Fibroblast of the aortic adventitia (primary cell): ENCODE results near the gene PPP1R9B. TPM values are rescaled to one million over a fixed set of nuclear protein-coding genes. Genes with fewer than 3 reads are reported as not detected.
A peak's percentile ranks its signal among the peaks of the same experiment; 100 is the strongest.

ENCODE experiments used
- DNase-seq: peaks from one replicate; pipeline ENCODE4 v3.0.0-alpha.2; 2010; ENCODE audit warnings: low read depth
- H3K4me3 ChIP-seq: 2 replicates; pipeline ENCODE4 v1.5.1; 2011; ENCODE audit warnings: low read depth, mild to moderate bottlenecking, control low read depth, low read length, moderate library complexity
- total RNA-seq: library from RNA; depleted of rRNA; stranded (reverse); fragments of >200 nt; gene quantifications from 2 replicates; pipeline ENCODE4 v1.2.3, GENCODE V29; 2012; ENCODE audit warnings: low replicate concordance
- TF ChIP-seq, protein P1 (sequence below): IDR thresholded peaks from 2 replicates; pipeline ENCODE4 v1.5.1; 2011; ENCODE audit warnings: mild to moderate bottlenecking, low read length, control low read depth, inconsistent platforms; ENCODE audit not compliant: insufficient read depth

PPP1R9B gene
- total RNA-seq, 1 donor: 59.3 TPM

DNA sequence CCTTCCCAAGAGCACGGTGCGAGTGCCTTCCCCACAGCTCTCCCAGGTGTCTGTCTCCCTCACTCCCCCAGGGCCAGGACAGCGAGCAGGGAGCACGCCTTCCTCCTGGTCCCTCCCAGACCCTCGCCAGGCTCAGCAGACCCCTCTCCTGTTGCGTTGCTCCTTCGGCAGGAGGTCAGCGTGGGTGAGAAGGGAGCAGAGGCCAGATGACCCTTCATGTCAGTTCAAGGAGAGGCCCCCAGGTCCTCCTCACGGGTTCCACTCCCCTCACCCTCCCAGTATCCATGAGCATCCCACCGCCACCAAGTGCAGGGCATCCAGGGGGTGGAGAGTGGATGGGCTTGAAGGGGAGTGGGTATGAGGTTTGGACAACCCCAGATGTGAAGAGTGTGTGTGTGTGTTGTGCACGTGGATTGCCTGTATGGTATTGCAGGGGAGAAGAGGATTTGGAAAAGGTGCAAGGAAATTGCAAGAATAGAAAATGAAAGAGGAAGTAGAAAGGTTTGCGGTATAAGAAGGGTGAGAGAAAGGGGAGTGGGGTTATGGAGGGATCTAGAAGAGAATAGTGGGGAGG, 33.0 kb upstream of the PPP1R9B start:
- DNase-seq: peak; percentile 55
- H3K4me3 ChIP-seq: no peak overlapping the region
- TF ChIP-seq, protein P1, sequence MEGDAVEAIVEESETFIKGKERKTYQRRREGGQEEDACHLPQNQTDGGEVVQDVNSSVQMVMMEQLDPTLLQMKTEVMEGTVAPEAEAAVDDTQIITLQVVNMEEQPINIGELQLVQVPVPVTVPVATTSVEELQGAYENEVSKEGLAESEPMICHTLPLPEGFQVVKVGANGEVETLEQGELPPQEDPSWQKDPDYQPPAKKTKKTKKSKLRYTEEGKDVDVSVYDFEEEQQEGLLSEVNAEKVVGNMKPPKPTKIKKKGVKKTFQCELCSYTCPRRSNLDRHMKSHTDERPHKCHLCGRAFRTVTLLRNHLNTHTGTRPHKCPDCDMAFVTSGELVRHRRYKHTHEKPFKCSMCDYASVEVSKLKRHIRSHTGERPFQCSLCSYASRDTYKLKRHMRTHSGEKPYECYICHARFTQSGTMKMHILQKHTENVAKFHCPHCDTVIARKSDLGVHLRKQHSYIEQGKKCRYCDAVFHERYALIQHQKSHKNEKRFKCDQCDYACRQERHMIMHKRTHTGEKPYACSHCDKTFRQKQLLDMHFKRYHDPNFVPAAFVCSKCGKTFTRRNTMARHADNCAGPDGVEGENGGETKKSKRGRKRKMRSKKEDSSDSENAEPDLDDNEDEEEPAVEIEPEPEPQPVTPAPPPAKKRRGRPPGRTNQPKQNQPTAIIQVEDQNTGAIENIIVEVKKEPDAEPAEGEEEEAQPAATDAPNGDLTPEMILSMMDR: no peak

DNA sequence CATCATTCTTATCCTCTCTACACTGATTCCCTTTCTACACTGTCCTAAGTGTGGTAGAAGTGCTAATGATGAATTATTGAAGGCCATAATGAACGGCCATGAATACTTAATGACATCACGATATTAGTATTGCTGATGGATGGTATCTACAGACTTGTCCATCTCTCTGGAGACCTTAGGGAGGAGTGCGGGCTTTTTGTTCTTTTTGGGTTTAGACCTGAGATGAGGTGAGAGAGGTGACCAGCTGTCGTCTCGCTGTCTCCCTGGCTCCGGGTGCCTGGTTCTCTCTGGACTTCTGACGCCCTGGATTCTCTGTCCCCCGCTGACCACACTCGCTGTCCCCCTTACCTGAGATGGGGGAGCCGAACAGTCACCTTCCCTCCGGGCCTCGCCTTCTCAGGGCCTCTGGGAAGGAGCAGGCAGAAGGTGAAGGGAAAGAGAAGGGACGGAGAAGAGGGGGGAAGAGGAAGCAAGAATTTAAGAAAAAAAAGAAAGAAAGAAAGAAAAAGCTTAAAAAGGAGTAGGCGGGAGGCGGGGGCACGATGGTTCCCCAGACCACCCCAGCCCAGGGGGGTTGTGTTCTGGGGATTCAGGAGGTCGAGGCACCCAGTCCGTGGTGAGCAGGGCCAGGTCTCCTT, 32.4 kb upstream of the PPP1R9B start:
- peak; percentile 48 for DNase-seq
- TF ChIP-seq, protein P1: no peak
- no peak overlapping the region for H3K4me3 ChIP-seq

DNA sequence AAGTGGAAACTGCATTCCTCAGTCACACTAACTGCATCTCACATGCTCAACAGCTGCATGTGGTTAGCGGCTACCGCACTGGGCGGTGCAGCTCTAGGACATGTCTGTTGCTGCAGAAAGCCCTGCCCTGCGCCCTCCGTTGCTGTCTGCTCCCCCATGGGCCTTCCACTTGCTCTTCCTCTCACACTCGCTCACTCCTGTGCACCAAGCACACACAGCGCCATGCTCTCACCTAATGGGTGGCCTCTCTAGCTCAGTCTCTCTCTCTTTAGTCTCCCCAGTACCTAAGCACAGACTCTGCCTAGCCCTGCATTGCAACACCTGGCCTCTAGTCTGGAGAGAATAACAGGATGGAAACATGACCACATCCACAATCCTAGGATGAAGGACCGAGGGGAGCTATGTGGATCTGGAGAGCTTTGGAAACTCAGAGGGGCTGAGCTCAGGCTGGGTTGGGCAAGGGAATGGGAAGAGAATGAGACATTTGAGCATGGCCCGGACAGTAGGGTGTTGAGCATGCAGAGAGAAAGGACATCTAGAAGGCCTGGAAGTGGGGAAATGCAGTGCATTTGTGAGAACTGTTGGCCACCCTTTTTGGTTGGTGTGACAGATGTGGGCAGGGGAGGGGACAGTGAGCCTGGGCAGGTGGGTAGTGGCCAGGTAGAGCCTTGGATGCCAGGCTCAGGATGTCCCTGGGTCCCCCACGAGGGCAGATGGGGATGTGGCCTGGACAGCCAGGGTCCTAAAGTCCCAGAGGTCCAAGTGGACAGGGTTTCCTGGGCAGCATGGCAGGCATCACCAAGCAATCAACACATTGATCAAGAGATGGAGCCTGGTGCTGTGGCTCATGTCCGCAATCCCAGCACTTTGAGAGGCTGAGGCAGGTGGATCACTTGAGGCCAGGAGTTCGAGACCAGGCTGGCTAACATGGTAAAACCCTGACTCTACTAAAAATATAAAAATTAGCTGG, 31.4 kb upstream of the PPP1R9B start:
- TF ChIP-seq, protein P1: no peak
- peak; percentile 68 for DNase-seq
- no peak overlapping the region for H3K4me3 ChIP-seq

DNA sequence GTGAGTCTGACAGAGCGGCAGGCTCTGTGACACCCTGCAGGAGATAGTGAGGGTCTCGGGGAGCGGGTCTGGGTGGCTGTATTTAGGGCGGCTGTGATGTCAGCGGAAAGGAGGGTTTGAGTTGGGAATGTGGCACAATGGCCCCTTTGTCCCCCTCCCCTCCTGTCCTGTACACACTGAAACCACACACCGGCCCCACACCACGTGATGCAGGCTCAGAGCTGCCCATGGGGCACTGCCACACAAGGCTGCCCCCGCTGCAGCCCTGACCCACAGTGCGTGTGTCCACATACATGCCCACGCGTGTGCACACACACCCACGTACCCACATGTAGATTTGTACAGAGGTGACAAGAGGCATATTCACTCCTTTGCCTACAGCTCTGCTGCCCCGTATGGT, 30.7 kb upstream of the PPP1R9B start:
- TF ChIP-seq, protein P1: no peak
- DNase-seq: no peak
- no peak overlapping the region for H3K4me3 ChIP-seq

DNA sequence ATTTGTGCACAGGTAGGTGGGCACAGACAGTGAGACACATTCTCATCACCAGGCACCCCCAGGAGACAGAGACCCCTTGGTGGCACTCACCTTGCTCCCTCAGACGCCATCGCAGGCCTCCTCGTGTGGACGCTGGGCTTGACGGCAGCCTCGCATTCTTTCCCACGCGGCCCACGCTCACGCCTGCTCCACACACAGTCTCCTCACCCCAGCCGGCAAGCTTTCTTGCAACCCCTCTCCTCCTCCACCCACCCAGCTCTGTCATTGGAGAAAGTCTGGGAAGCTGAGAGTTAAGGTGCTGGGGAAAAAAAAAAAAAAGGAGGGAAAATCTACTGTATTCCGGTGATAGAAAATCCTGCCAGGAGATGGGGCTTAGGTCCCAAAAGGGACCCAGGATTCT, 30.1 kb upstream of the PPP1R9B start:
- no peak overlapping the region for H3K4me3 ChIP-seq
- TF ChIP-seq, protein P1: no peak
- DNase-seq: peak; percentile 25

DNA sequence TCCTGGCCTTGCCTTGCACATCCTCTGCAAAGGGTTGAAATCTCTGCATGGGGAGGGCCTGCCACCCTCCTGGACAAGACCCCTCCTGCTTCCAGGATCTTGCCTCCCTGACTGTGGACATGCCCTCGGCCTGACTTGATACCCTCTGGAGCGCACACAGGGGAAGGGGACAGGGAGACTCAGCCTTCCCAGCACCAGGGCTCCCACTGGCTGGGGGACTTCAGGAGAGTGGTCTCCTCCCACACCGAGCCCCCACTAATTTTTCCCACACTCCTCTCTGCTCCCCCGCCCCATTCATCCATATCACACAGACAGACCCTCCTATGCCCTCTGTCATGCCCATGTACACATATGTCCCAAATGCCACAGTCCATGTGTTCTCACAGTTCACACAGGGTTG, 29.6 kb upstream of the PPP1R9B start:
- H3K4me3 ChIP-seq: no peak overlapping the region
- TF ChIP-seq, protein P1: no peak
- peak; percentile 24 for DNase-seq
